Skeletal muscle tissue (tissue), 4 donors: ENCODE data around the gene EMC10. TPM values are rescaled to one million over a fixed set of nuclear protein-coding genes. Genes with fewer than 3 reads are reported as not detected.

Source experiments
- H3K27ac ChIP-seq: one replicate; pipeline ENCODE4 v1.7.0; 2013; ENCODE audit warnings: mild to moderate bottlenecking, low read depth, low read length, inconsistent platforms
- H3K27me3 ChIP-seq, 3 donors: one replicate each; pipeline ENCODE4 v1.7.0; 2013; ENCODE audit warnings: low read length in 3 of 3; ENCODE audit not compliant: control insufficient read depth in 3 of 3, insufficient read depth in 3 of 3
- H3K36me3 ChIP-seq, 3 donors: one replicate each; pipeline ENCODE4 v1.7.0; 2013; ENCODE audit warnings: low read length in 3 of 3; ENCODE audit not compliant: control insufficient read depth in 3 of 3, insufficient read depth in 3 of 3
- H3K4me1 ChIP-seq, 3 donors: one replicate each; pipeline ENCODE4 v1.7.0; 2013; ENCODE audit warnings: low read length in 3 of 3, mild to moderate bottlenecking in 3 of 3; ENCODE audit not compliant: control insufficient read depth in 3 of 3, insufficient read depth in 3 of 3
- H3K4me3 ChIP-seq, 3 donors: one replicate each; pipeline ENCODE4 v1.7.0; 2013; ENCODE audit warnings: low read length in 3 of 3
- H3K9ac ChIP-seq, 3 donors: one replicate each; pipeline ENCODE4 v1.7.0; 2013; ENCODE audit warnings: low read length in 3 of 3, mild to moderate bottlenecking in 3 of 3, moderate library complexity in 2 of 3, low read depth in 1 of 3
- H3K9me3 ChIP-seq, 3 donors: one replicate each; pipeline ENCODE4 v1.7.0; 2013; ENCODE audit warnings: low read length in 3 of 3; ENCODE audit not compliant: control insufficient read depth in 3 of 3
- total RNA-seq: library from RNA; depleted of rRNA; stranded (reverse); fragments of >200 nt; gene quantifications from one replicate; pipeline ENCODE4 v1.2.3, GENCODE V29; 2014
- donor health status: Osteomylitis.

EMC10 gene
- 29.2 TPM for total RNA-seq

DNA sequence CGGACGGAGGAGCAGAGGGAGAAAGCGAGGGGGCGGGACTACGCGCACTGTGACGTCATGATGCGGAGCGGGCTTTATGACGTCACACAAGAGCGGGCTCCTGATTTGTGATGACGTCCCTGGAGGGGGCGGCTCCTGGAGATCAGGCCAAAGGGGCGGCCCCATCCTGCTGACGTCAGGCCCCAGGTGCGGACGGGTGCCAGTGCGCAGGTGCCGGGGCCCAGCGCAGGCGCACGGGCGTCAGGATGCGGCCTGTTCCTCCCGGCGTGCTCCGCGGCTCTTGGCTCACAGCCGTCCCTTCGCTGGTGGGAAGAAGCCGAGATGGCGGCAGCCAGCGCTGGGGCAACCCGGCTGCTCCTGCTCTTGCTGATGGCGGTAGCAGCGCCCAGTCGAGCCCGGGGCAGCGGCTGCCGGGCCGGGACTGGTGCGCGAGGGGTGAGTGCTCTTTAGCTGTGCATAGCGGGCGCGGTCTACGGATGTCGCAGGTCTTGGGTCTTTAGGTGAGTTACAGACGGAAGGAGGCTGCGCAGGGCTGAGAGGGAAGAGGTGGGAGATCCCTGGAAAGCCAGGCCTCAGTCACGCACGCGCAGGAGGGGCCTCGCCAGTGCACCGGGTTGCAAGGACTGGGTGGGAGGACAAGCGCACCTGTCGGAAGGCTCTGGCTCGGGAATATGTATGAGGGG lies at the start of gene EMC10, which contains the start of gene GARIN5A:
Gene EMC10 (plus strand): TSS at position 284 of the 683 bp plus-strand sequence. CDS start 38 bp downstream, at position 322.
Gene GARIN5A (minus strand): TSS at position 625 of the 683 bp plus-strand sequence. CDS start 460 bp downstream, at position 165.
- Histone ChIP-seq H3K27me3 (no peaks in the 10 kb centered on the region), H3K9me3 (no peaks in the 10 kb centered on the region), H3K27ac (peak within 1 kb of the TSS; percentile 70), H3K4me3 (peak within 1 kb of the TSS; percentile 92 to 98 (median 97)), H3K4me1 (peaks cover 15 to 33% (median 17%) of the 10 kb centered on the region in 3 donors), H3K36me3 (peaks cover 29 to 31% (median 30%) of the 10 kb centered on the region in 3 donors), H3K9ac (peak within 1 kb of the TSS; percentile 91 to 96 (median 92))

- peaks cover 0 to 20% (median 1%) of the 10 kb centered on the region in 3 donors for H3K27me3 ChIP-seq
- no peaks in the 10 kb centered on the region for H3K9me3 ChIP-seq
- no peaks in the 10 kb centered on the region for H3K36me3 ChIP-seq
- peak overlapping the region; percentile 36 to 72 (median 48) for H3K9ac ChIP-seq
- H3K4me3 ChIP-seq: peak overlapping the region; percentile 15 to 61 (median 24)
- peak overlapping the region; percentile 84 for H3K27ac ChIP-seq
- H3K4me1 ChIP-seq: peaks cover 20 to 31% (median 20%) of the 10 kb centered on the region in 3 donors
Observed at GRCh38 chr19:50427318-50427925, 48.9 kb upstream of the EMC10 start.

GRCh38 chr19:50427997-50428425 lies 48.3 kb upstream of the EMC10 start:
- Histone ChIP-seq H3K27me3 (peaks cover 0 to 23% (median 5%) of the 10 kb centered on the region in 3 donors), H3K36me3 (no peaks in the 10 kb centered on the region), H3K27ac (peak overlapping the region; percentile 84), H3K9me3 (no peaks in the 10 kb centered on the region), H3K4me1 (peaks cover 22 to 34% (median 24%) of the 10 kb centered on the region in 3 donors), H3K9ac (peak overlapping the region; percentile 36 to 72 (median 48)), H3K4me3 (peak overlapping the region; percentile 24 to 61 (median 30))

DNA sequence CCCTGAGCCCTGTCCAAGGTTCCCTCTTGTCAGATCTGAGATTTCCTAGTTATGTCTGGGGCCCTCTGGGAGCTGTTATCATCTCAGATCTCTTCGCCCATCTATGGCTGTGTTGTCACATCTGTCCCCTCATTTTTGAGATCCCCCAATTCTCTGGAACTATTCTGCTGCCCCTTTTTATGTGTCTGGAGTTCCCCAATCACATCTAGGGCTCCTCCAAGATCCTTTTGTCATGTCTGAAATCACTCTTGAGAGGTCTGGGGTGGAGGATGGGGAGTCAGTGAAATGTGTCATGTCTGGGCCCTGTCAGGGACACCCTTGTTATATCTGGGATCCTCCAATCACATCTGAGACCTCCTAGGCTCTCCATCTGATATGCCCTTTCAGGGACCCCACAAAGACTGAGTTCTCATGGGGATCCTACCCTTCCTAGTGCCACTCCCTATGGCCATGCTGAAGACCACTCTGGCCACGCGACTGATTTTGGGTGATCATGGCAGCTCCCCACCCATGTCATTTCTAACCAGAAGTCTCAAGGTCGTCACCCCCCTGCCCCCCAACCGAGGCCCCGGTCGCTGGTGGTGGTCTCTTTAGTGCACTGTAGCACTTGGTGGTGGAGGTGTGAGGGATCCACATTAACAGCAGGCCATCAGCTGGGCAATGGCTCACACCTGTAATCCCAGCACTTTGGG lies 47.4 kb upstream of the EMC10 start:
- Histone ChIP-seq H3K36me3 (no peaks in the 10 kb centered on the region), H3K4me1 (peaks cover 22 to 35% (median 24%) of the 10 kb centered on the region in 3 donors), H3K4me3 (no peak overlapping the region), H3K9me3 (no peaks in the 10 kb centered on the region), H3K27ac (peak overlapping the region; percentile 84), H3K27me3 (peaks cover 0 to 23% (median 5%) of the 10 kb centered on the region in 3 donors), H3K9ac (peak overlapping the region; percentile 18 to 72 (median 36))

DNA sequence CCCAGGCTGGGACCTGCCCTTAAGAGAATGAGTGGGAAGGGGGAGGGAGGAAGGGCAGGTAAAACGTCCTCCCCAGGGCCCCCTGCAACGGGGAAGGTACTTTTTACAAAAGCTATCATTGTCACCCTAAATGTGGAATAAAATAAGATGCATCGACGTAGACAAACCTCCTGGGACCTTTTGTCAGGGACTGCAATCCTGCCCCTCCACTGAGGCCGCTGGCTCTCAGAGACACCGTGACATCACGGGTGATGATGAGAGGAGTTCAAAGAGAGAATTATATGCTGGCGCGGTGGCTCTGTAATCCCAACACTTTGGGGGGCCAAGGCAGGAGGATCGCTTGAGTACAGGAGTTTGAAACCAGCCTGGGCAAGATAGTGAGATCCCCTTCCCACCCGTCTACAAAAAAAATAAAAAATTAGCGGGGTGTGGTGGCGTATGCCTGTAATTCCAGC lies 45.4 kb upstream of the EMC10 start:
- H3K27me3 ChIP-seq: peaks cover 0 to 24% (median 5%) of the 10 kb centered on the region in 3 donors
- H3K4me1 ChIP-seq: peaks cover 24 to 43% (median 35%) of the 10 kb centered on the region in 3 donors
- H3K4me3 ChIP-seq: peak overlapping the region; percentile 74 to 86 (median 85)
- H3K9me3 ChIP-seq: no peaks in the 10 kb centered on the region
- H3K9ac ChIP-seq: peak overlapping the region; percentile 77 to 85 (median 77)
- peaks cover 0 to 5% (median 3%) of the 10 kb centered on the region in 3 donors for H3K36me3 ChIP-seq
- H3K27ac ChIP-seq: peak overlapping the region; percentile 94

- Histone ChIP-seq H3K27ac (peak overlapping the region; percentile 94), H3K4me1 (peaks cover 24 to 50% (median 38%) of the 10 kb centered on the region in 3 donors), H3K9ac (peak overlapping the region; percentile 77 to 85 (median 85))
Observed at GRCh38 chr19:50431343-50432220, 44.7 kb upstream of the EMC10 start.

DNA sequence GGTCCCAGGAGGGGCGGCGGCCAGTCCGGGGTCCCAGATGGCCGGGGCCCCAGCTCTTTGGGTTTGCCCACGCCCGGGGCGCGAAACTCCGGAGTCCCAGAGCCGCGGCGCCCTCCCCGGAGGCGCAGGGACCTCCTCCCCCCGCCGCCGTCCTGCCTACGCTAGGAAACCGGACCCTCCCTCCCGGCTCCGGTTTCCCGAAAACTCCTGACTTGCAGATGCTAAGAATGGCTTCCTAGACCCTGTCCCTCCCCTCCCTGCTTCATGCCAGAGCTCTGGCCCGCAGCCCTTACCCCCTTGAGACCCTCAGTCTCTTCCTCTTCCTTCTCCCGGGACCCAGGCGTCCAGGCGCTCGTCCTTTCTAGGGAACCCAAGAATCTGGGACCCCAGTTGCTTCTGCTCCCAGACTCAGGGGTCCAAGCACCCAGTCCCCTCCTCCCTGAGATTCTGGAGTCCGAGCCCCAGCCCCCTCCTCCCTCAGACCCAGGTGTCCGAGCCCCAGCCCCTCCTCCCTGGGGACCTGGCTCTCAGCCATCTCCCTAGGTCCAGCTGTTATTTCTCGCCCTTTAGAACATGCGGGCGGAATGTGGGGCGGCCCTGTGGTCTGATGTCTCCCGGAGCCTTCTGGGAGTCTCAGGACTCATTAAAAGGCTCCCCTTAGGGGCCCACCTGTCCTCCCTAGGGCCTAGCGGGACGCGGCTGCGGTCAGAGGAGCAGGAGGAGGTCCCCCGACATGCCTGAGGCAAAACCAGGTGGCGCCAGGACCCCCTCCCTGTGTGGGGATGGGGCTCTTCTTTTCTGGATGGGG lies 43.9 kb upstream of the EMC10 start, which contains the start of gene MYBPC2:
Gene MYBPC2 (plus strand): TSS at position 672 of the 808 bp plus-strand sequence. CDS start 62 bp downstream, at position 734.
- Histone ChIP-seq H3K27me3 (peaks cover 0 to 29% (median 5%) of the 10 kb centered on the region in 3 donors), H3K4me3 (peak within 1 kb of the TSS; percentile 77 to 86 (median 85)), H3K9me3 (no peaks in the 10 kb centered on the region), H3K36me3 (peaks cover 2 to 20% (median 14%) of the 10 kb centered on the region in 3 donors), H3K9ac (peak within 1 kb of the TSS; percentile 85 to 91 (median 86)), H3K27ac (peak within 1 kb of the TSS; percentile 94), H3K4me1 (peaks cover 24 to 53% (median 38%) of the 10 kb centered on the region in 3 donors)

More at GRCh38 chr19:50431343-50432220, 44.7 kb upstream of the EMC10 start:
- Histone ChIP-seq H3K27me3 (peaks cover 0 to 24% (median 5%) of the 10 kb centered on the region in 3 donors), H3K9me3 (no peaks in the 10 kb centered on the region), H3K4me3 (peak overlapping the region; percentile 74 to 86 (median 85)), H3K36me3 (peaks cover 0 to 12% (median 7%) of the 10 kb centered on the region in 3 donors)
